Retinal pigment epithelial cell (primary cell): Measurements from ENCODE around the gene CCDC80.

Experiments used
- DNase-seq: peaks from one replicate; pipeline ENCODE4 v3.0.0-alpha.2; 2010; ENCODE audit warnings: low read depth
- H3K4me3 ChIP-seq: 2 replicates; pipeline ENCODE4 v1.5.1; 2011; ENCODE audit warnings: mild to moderate bottlenecking, low read length, control low read depth, moderate library complexity
- TF ChIP-seq, protein P1 (sequence below): conservative IDR thresholded peaks from 2 replicates; pipeline ENCODE4 v1.5.1; 2011; ENCODE audit warnings: low read depth, low read length, control low read depth, inconsistent platforms

Gene CCDC80

DNA sequence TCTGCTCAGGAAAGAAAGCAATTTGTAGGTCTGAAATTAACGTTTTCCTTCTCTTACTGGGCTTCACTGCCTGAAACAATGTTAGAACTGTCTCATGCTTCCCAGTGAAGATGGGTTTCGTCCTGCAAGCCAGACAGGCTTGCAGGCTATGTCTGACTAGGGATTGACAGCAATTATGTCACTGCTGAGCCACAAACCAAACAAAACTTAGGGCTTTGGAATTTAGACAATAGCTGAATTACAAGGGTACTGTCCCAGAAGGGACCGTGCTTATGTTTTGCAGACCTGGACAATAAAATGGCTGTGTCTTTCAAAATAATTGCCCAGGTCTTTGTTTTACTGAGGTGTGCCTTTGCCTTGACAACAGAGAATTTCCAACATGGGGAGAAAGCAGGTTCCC, 46.3 kb upstream of the CCDC80 start:
- TF ChIP-seq, protein P1, sequence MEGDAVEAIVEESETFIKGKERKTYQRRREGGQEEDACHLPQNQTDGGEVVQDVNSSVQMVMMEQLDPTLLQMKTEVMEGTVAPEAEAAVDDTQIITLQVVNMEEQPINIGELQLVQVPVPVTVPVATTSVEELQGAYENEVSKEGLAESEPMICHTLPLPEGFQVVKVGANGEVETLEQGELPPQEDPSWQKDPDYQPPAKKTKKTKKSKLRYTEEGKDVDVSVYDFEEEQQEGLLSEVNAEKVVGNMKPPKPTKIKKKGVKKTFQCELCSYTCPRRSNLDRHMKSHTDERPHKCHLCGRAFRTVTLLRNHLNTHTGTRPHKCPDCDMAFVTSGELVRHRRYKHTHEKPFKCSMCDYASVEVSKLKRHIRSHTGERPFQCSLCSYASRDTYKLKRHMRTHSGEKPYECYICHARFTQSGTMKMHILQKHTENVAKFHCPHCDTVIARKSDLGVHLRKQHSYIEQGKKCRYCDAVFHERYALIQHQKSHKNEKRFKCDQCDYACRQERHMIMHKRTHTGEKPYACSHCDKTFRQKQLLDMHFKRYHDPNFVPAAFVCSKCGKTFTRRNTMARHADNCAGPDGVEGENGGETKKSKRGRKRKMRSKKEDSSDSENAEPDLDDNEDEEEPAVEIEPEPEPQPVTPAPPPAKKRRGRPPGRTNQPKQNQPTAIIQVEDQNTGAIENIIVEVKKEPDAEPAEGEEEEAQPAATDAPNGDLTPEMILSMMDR = no peak
- H3K4me3 ChIP-seq = no peak overlapping the region
- DNase-seq = no peak

DNA sequence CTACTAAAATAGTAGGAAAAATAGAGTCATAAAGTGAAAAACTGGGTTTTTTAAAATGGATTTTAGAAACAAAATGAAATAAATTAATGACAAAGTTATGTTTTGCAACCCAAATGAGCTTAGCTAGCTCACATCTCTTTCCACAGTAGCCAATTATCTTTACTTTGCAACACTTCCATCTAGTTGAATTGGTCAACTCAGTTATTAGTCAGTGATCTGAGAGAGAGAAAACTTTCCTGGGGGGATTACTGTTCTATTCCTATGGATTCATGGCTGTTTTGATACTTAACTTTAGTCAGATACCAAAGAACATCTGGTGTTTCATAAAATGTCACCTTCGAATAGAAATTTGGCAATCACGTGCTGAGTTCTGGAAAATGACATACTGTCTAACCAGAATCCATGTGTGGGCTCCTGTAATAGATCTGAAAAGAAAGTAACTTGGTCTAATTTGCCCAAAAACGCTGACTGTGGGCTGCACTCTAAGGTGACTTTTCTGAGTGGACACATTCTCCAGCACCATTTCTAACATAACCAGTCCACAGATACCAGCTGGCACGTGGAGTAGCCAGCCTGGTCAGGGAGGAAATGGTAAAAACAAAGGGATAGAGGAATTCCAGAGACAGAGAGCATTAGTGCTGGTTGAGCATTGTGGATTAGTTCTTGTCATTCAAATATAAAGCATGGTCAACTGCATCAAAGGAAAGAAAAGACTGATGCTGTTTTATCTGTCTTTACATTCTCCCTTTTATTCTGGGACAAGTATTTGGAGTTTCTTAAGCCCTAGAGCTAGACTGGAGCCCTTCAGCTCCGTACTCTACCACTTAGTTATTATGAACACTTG, 45.2 kb upstream of the CCDC80 start:
- DNase-seq = no peak
- TF ChIP-seq, protein P1 = no peak

DNA sequence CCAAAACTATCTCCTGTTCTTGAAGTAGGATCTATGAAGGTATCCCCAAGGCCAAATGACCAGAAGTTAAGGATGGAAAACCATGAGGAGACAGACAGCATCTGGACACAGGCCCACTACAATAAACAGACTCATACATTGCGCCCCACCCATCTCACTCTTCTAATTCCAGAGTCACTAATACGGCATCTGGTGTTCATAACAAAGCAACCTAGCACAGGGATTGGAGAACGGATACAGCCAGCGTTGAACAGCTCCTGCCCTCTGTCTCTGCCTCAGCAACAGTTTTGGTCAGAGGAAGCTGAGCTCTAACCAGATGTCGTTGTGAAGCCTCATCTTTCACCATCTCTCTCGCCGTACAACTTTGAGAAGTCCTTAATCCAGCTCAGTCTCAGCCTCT, 44.5 kb upstream of the CCDC80 start:
- DNase-seq = no peak
- TF ChIP-seq, protein P1 = no peak
- H3K4me3 ChIP-seq = no peak overlapping the region

More for the DNA sequence above, 45.2 kb upstream of the CCDC80 start:
- H3K4me3 ChIP-seq = no peak overlapping the region

DNA sequence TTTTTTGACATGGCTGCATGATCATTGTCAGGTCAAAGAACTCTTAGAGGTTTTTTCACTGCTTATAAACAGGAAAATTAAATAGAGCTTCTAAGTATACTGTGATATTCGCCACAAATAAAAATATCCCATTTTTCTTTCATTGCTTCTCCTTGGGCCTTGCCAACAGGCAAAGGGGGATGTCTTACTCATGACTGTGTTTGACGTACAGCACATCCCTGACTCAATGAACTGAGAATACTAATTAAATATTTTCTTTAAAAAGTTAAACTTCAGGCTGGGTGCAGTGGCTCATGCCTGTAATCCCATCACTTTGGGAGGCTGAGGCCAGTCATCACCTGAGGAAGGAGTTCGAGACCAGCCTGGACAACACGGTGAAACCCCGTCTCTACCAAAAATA, 41.4 kb upstream of the CCDC80 start:
- TF ChIP-seq, protein P1 = no peak
- H3K4me3 ChIP-seq = no peak overlapping the region
- DNase-seq = no peak

DNA sequence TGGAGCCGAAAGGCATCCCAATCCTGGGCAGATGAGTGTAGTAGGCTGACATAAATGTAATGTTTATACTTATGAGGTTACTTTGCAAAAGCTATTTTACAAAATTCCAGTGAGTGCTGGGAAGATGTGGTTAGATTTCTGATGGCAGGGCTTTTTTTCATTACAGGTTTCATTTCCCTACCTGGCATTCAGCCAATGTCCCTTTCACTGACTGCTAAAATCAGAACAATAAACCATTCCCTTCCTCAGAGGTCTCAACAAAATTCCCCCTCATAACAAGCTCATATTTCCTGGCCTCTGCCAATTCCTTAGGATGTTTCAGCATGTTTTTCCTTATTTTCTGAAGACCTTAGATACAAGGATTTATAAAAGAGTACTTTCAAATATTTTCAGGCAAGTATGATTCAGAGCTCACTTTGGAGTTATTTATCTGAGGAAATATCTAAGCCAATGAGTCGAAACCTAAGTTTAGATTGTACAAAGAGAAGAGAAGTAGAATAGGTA, 40.9 kb upstream of the CCDC80 start:
- H3K4me3 ChIP-seq = no peak overlapping the region
- DNase-seq = no peak
- TF ChIP-seq, protein P1 = no peak

DNA sequence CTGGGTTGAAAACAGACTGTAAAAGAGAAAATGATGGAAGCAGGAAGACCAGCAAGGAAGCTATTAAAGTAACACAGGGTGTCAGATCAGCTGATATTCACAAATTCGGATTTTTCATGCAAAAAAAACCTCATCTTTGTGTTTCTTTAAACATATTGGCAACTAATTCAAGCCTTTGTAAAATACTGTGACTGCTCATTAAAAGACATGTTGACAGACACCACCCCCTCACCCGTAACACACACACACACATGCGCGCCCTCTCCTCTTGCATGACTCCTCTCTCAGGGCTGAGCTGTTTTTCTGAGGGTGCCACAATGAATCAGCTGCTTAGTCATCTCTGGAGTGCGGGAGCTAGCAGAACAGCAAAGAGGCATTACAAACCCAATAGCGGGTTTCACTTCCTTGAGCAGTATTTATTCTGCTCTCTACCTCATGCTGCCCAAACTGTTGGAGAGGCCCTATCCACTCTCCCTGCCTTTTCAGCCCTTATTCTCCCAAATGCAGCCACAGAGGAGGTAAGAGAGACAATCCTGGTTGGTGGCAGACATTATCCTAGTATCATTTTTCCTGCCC, 35.8 kb upstream of the CCDC80 start:
- TF ChIP-seq, protein P1 = no peak
- peak; percentile 89 for DNase-seq
- H3K4me3 ChIP-seq = peak overlapping the region; percentile 7
